Measurements from ENCODE around the gene TEX29.

The TEX29 gene

GRCh38 chr13:111328574-111329410 lies 8.3 kb downstream of the TEX29 start:
- no peak for TF ChIP-seq CTCF (conservative IDR thresholded peaks at IDR 0.05)

GRCh38 chr13:111329641-111330040 lies 9.2 kb downstream of the TEX29 start:
- no peak overlapping the region for H3K27ac ChIP-seq
- no peak for TF ChIP-seq CTCF (conservative IDR thresholded peaks at IDR 0.05)

More at GRCh38 chr13:111328574-111329410, 8.3 kb downstream of the TEX29 start:
- no peak overlapping the region for H3K27ac ChIP-seq

- TF ChIP-seq CTCF (conservative IDR thresholded peaks at IDR 0.05) = no peak
- H3K27ac ChIP-seq = no peak overlapping the region
Observed at GRCh38 chr13:111330066-111330610, 9.7 kb downstream of the TEX29 start.

DNA sequence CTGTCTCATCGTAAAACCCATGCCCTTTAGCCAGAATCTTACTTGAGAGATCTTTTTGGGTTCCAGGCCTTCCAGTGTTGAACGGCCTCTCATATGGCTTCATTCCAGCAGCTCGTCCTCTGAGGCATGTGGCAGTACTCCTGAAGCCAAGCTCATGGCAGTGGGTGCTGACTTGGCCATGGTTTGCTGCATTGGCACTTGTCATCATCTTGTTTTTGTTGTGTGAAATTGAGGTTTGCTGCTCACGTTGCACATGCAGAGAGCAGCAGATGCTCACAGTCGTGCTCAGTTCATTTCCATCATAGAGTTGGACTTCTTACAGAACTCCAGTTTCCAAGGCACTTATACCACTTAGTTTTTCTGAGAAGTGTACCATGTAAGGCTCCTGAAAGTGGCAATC lies 14.9 kb downstream of the TEX29 start:
- no peak overlapping the region for H3K27ac ChIP-seq
- TF ChIP-seq CTCF (conservative IDR thresholded peaks at IDR 0.05) = no peak

DNA sequence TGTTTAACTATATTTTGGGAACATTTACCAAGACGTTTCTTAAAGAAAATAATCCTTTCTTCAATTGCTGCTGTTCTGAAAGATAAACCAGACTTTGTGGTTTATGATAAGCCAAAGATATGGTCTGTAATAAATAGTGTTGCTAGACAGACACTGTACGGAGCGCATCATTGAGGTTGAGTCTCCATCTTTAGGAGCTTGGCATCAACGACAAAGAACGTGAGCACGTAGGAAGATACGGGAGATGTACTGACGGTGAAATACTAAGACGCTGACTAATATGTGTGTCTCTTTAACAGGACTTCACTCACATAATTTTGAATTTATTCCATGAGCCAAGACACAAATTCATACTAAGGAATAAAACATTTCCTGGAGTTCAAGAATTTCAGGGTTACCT lies 16.2 kb downstream of the TEX29 start:
- H3K27ac ChIP-seq = no peak overlapping the region
- no peak for TF ChIP-seq CTCF (conservative IDR thresholded peaks at IDR 0.05)

GRCh38 chr13:111337206-111337605 lies 16.8 kb downstream of the TEX29 start:
- no peak for TF ChIP-seq CTCF (conservative IDR thresholded peaks at IDR 0.05)
- H3K27ac ChIP-seq = no peak overlapping the region

GRCh38 chr13:111337741-111338140 lies 17.3 kb downstream of the TEX29 start:
- no peak for TF ChIP-seq CTCF (conservative IDR thresholded peaks at IDR 0.05)
- H3K27ac ChIP-seq = no peak overlapping the region

All from VCaP (cell line).